CD1c-positive myeloid dendritic cell (primary cell): Measurements from ENCODE around the gene VSTM4.

Experiments
- DNase-seq: peaks from one replicate; pipeline ENCODE4 v3.0.0-alpha.2; 2016; ENCODE audit errors: extremely low spot score

VSTM4 gene

DNA sequence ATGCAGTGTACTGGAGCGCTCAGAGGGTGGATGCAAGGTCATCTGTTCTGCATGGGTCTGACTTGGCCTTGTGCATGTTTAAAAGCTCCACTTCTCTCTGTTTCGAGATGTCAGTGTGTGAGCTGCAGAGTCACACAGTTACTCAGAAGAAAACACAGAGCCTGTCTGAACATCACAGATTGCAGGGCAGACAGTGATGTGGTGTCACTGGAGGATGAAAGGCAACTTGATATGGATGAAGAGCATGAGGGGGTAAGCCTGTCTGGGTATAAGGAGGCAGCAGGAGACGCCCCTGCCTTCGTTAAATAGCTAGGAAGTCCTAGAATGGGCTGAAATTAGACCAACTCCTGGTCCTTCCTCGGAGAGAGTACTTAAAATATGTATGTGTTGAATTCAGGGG, 108.2 kb downstream of the VSTM4 start:
- no peak for DNase-seq

DNA sequence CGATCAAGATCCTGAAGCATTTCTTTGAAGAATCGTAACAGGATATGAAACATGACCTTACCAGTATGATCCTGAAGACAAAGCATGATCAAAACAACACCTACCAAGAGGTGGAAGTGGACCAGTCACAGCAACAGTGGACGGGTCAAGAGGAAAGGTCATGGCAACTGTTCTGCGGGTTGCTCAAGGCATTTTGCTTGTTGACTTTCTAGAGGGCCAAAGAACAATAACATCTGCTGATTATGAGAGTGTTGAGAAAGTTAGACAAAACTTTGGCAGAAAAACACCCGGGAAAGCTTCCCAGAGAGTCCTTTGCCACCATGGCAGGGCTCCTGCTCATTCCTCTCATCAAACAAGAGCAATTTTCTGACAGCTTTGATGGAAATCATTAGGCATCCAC, 110.1 kb downstream of the VSTM4 start:
- no peak for DNase-seq

DNA sequence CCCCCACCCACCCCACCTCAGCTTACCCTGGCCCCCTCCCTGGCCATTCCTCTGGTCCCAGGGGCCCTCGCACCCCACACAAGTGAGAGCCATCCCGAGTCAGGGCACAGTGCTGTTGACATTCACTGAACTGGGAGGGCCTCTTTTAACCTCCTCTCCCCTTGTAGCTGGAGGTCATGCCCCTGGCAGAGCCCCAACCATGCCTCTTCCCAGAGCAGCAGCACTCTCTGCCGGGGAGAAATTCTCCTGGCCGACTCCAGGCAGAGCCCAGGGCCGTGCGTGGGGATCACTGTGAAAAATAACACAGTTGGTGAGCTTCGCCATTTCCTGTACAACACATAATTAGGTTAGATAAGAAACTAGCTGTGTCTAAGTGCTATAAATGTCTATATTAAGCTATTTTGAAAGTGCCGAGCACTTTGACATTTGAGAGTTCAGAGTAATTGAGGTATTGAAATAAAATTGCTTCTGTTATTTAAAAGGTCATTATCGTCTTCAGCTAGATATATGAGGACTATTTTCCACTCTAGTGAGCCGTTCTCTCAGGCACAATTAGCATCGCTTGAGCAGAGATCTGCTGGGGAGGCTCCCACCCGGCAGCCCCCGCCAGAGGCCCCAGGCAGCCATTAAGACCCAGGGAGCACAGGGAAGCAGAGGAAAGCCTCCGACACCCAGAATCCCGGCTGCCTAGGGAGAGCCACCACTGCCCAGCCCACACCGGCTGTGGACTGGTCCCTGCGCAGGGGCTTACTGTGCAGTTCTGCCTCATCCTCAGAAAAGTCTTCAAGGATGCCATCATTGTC, 113.3 kb downstream of the VSTM4 start:
- DNase-seq, result no peak

DNA sequence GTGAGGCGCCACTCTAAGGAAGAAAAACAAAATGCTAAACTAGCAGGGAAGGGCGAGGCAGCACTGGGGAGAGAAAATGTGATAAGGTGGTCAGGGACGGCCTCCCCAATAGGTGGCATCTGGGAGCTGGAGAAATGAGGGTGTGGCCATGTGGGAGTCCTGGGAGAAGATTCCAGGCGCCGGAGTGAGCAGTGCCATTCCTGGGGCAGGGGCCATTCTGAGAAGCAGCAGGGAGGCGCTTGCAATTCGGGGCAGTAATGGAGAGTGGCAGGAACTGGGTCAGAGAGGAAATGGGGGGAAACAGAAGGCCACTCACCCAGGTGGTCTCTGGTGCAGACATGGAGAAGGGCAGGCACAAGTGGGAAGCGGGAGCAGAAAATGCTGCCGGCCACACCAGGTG, 113.9 kb downstream of the VSTM4 start:
- DNase-seq, result no peak

DNA sequence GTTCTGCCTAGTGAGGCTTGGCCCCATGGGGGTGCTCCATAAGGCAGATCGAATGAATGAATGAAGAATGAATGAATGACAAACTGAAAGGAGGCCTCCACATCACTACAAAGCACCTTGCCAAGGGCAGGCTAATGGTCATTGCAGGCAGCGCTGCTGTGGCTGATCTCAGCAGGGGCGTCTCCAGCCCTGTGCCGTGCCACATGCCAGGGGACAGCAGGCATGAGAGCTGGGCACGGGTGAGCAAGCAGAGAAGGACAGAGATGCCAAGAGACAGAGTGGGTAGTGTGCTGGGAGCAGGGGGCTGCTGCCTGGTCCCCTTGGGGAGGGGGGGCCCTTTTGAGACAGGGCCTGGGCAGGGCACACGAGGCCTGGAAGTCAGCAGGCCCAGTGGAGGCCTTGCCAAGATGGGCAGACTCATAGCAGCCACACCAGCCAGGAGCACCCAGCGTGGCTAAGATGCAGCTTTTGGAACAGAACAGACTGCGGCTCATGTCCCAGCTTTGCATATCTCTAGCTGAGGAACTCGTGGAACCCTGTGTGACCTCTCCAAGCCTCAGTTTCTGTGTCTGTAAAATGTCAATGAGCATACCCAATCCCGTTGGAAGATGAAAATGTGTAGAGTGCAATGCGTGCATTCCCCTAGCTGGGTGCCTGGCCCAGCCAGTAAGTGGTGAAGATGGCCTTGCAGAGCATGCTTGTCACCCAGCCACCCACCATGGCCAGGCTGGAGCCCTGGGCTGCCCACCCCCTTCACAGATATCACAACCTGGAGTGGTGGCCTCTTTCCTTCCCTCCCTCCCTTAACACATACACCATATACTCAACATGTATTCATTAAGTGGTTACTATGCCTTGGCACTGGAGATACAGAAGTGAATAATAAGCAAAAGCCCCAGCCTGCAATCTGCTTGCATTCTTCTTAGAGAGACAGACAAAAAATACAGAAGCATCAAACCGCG, 114.6 kb downstream of the VSTM4 start:
- no peak for DNase-seq

DNA sequence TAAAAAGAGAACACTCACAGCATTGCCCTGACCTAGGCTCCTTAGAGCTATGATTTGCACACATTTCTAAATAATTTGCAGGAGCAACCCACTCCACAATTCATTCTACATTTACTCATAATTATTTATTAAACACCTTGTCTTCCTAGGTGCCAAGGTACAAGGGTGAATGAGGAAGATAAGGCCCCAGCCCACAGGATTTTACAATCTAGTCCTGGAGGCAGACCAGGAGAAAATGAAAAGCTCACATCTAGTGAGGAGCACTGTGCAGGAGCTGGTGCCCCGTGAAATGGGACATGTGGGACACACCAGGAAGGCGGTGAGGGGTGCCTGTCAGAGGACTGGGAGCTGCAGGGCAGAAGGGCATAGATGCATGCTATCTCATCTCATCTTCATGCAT, 116.0 kb downstream of the VSTM4 start:
- no peak for DNase-seq

DNA sequence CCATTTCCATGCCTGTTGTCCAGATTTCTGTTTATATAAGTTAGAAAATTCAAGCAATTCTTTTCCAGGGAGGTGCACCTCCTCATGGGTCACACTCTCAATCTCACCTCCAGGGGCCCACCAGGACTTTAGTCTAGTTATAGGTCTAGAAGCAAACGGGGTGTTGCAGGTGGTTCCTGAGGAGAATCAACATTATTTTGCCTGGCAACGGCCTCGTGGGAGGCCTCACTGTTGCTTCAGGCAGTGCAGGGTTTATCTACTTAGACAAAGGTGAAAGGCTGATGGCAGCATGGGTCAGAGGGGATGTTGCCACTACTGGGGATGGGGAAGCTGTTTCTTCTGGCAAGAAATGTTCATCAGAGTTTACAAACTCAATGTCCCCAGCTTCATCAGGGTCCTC, 119.0 kb downstream of the VSTM4 start:
- DNase-seq, result no peak

DNA sequence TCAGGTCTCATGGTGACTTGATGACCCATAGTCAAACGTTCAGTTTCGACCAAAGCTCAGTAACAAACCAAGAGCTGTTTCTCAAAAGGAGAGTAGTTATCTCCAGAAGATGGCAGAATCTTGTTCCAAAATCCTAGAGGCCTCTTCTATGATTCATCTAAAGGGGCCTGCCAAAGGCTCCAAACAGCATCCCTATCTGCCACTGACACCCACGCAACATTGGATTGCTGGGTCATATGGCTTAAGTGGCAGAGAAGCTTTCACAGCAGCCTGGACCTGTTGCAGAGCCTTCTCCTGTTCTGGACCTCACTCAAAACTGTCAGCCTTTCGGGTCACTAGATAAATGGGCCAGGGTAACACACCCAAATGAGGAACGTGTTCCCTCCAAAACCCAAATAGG, 121.7 kb downstream of the VSTM4 start:
- DNase-seq, result no peak

DNA sequence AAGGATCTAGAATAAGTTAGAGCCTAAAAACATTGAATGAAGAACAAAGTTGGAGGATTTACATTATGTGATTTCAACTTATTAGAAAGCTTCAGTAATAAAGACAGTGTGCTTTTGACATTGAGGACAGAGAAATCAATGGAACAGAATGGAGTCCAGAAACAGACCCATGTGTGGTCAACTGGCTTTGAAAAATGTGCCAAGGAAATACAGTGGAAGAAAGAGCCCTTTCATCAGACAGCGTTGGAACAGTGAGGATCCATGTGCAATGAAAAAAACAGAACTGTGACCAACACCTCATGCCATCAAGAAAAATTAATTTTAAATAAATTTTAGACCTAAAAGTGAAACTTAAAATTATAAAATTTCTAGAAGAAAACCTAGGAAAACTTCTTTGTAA, 125.1 kb downstream of the VSTM4 start:
- no peak for DNase-seq

DNA sequence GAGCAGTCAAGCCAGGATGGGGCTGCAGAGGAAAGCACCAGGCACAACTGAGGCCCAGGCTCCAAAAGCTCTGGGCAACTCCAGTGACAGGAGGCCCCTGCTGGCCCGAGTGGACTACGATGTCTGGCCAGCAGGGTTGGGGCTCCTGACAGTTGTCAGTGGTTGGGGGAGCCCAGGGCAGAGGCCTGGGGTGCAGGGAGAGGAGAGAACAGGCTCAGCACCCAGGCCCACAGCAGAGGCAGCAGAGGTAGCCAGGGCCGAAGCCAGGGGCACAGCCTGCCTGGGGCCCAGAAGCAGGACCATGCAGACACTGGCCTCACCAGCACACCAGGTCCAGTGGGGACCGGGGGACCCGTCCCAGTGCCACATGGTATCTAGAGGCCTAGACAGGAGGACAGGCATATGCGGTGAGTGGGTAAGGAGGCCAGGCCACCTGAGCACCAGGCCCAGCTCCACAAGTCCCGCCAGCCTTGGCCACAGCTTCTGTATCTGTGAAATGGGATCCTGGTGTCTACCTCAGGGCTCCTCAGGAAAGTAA, 129.6 kb downstream of the VSTM4 start:
- no peak for DNase-seq

DNA sequence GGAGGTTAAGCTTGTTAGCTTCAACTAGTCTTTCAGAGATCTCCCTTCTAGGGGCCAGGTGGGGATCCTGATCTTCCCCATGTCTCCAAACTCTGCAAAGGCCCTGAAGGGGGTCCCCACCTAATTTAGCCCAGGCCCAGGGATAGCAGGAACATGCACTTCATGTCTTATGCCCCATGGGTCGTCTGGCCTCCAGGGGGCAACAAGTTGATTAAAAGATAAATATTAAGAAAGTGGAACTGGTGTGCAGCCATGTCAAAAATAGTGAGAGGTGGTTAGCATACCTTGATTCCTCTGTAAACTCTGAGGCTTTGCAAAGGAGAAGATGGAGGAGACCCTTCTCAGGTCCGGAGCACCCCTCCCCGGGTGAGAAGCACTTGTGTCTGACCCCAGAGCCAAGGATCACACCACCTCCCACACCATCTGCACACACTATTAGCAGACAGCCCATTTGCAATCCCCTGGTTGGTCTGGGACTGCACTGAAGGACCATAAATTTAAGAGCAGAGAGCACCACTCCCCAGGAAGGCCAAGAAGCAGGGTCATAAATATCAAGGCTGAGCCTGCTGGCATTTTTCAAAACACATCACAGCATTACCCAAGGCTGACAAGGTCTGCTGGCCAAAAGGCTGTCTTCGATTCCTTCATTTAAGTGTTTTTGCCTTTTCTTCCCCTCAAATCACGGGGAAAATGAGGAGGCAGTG, 131.5 kb downstream of the VSTM4 start:
- no peak for DNase-seq

DNA sequence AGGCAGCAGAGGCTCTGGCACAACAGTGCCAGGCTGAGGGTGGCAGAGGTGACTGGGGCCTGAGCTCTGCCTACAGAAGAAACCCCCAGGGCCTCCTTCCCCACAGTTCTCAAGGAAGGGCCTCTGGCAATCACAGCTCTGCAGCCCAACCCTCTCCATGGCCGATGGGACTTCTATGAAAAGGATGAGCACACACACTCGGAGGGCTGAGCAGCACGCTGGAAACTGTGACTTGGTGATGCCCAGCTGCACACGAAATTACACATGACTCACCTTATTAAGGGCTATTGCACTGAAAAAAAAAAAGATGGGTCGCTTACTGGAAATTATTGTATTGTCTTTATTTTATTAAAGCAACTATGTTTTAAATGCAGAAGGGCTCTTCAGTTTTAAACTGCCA, 132.7 kb downstream of the VSTM4 start:
- DNase-seq, result no peak

DNA sequence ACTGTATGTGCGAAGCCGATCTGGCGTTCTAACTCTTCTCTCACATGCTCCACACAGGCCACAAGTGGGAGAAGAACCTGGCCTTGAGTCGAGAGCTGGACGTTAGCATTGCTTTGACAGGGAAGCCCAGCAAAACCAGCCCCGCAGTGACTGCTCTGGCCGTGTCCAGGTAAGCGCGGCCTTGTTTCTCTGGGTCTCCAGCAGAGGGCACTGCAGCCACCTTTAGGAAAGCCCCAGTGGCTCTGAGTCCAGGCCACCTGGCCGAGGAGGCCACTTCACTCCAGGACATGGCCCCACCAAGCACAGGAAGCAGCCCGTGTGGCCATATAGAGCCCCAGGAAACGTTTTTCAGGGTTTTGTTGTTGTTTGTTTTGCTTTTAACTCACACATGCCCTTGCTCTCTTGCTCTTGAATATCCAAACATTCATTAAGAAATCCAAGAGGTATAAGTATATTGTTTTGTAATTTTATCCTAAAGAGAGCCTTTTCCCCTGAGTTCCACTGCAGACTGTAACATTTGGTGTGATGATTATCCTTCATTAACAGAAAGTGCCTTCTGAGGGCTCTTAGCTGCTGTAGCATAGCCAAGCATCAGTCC, 133.9 kb downstream of the VSTM4 start:
- DNase-seq, result peak; percentile 39

DNA sequence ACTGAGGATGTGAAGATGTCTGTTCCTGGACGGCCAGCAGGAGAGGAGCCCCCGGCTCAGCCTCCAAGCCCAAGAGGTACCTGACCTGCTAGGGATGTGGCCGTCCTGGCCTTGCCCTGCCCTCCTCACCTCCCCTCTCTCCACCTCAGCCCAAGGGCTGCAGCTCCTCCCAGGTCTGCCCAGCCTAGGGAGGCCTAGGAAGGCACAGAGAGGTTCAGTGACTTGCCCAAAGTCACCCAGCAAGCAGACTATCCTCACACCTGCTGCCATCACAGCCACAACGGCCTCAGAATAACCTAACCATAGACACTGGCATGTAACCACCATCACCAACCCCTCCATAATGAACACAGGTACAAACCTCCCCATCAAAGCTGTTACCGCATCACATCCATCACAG, 137.0 kb downstream of the VSTM4 start:
- no peak for DNase-seq

DNA sequence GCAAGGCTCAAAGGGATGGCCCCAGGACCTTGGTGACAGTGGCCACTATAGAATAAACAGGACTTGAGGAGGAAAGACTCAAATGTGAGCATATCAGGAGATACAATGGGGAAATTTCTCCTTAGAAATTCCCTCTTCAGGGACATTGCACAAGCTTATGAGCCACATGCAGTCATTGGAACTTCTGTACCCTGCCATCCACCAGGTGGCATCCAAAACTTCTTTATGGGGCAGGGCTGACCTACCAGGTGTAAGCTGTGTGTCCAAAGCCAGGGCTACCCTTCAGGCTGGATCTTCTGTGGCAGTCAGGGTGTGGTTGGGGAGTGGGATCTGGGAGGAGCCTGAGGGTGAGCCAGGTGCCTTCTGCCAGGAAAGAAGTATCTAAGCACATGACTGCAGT, 139.1 kb downstream of the VSTM4 start:
- no peak for DNase-seq

DNA sequence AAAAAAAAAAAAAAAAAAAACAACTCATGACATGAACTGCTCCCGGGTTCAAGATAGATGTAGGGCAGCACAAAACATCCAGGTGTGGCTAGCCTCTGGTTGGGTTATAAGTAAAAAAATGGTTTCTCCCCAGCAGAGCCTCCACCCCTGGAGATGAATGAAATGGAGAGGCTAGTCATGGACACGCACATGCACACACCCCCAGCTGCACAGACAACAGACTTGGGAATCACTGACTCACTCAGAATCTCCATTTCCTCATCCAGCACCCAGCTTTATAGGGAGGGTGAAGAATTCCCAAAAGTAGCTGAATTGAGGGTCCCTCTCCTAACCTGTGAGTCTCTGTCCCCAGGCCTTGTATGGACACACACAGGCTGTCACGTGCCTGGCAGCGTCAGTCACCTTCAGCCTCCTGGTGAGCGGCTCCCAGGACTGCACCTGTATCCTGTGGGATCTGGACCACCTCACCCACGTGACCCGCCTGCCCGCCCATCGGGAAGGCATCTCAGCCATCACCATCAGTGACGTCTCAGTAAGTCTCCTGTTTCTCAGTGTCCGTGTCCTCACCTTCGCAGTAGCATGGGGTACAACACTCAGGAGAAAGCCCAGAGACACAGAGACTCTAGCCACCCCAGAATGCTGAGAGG, 140.7 kb downstream of the VSTM4 start:
- DNase-seq, result no peak

DNA sequence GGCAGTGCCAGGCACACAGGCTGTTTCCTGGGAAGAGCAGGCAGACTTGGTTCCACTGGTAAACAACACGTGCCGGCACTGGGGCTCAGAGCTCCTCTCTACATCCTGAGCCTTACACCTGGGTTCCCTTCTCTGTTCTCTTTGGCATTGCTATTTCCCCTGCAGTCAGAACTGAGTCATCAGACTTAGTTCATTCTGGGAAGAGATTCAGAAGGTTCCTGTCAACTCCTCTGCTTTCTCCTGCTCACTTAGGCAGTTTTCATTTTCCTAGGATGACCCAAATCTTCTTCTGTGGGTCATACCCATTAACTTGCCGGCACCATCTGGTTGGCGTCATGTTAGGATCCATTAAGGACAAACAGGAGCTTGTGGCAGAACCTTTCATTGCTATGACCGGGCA, 142.3 kb downstream of the VSTM4 start:
- DNase-seq, result no peak

DNA sequence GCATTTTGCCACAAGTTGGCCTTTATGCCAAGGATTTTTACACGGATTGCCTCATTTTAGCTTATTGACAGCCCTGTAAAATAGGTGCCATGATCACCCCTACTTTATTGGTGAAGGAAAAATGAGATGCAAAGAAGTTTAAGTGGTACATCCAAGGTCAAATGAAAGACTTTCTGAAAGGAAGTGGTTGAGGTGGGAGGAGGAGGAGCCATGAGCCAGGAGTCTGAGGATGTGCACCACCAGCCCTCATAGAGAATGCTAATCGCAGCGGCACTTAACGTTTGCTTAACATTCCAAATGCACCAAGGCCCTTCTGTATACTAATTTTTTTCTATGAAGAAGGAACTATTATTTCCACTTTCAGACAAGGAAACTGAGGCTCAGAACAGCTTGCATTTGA, 144.7 kb downstream of the VSTM4 start:
- DNase-seq, result no peak

DNA sequence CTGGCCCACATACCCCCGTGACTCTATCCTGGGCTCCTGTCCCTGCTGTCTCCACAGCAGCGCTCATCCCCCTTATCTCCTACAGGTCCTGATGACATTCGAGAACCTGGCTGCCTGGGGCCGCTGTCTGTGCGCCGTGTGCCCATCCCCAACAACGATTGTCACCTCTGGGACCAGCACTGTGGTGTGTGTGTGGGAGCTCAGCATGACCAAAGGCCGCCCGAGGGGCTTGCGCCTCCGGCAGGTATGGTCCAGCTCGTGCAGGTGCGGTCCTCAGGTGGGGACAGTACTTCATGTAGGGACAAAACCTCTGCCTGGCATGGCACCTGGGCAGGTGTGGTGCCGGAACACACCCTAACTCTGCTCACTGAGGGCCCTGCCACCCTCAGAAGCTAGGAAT, 145.3 kb downstream of the VSTM4 start:
- no peak for DNase-seq

DNA sequence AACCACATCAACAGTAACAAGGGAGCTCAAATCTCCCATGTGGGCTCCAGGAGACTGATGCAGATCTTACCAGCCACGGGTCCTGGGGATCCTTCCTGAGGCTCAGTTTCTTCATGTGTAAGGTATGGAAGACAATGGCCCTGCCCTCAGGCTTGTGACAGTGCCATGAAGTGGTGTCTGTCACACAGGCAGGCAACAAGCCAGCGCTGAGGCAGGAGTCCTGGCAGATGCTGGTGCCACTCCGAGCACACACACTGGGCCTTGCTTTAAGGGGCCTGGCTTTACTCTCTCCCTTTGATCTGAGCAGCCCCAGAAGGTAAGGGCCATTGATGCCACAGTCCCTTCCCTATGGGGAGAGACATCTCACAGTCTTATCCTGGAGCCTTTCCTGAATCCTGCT, 147.3 kb downstream of the VSTM4 start:
- no peak for DNase-seq

DNA sequence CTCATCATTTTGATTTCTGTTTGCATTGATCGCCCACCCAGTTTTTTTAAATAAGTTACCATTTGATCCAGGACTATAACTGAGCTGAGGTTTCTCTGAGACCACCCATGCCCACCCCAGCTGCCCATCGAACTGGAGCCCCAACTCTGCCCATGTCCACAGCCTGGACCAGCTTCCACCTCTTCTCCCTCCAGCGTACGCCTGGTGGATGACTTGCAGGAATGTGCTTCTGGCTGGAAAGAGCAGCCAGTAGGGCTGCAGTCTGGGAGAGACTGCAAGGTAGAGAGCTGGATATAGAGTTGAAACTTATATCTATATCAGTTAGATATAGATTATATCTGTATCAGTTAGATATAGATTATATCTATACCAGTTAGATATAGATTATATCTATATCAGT, 149.9 kb downstream of the VSTM4 start:
- DNase-seq, result no peak
